Mammary epithelial cell (primary cell): Measurements from ENCODE around the gene IFNL3.

Experiments
- CTCF ChIP-seq, 2 donors: IDR thresholded peaks in 1 of 2; conservative IDR thresholded peaks in 1 of 2; 2 replicates each; pipeline ENCODE4 v1.5.1; 2011 to 2012; ENCODE audit warnings: inconsistent platforms in 2 of 2, low read length in 2 of 2, mild to moderate bottlenecking in 2 of 2, control low read depth in 1 of 2, low read depth in 1 of 2; ENCODE audit not compliant: insufficient read depth in 1 of 2; ENCODE audit errors: extremely low read depth in 1 of 2
- EZH2 ChIP-seq: IDR thresholded peaks from 2 replicates; pipeline ENCODE4 v1.6.1; 2012; ENCODE audit warnings: low read length, inconsistent platforms, borderline replicate concordance

GRCh38 chr19:39207293-39207836 is 37.4 kb downstream of the IFNL3 start:
- TF ChIP-seq EZH2 (no peak), CTCF (conservative IDR thresholded peaks at IDR 0.05 in 1 of 2, IDR thresholded peaks at IDR 0.05 in 1 of 2; ENCODE audit: extremely low read depth in 1 of 2, insufficient read depth in 1 of 2, low read depth in 1 of 2, low read length in 2 of 2) (no peak)
